Suprapubic skin (tissue), 4 donors: ENCODE data around the gene GLUL. TPM values are rescaled to one million over a fixed set of nuclear protein-coding genes. Genes with fewer than 3 reads are reported as not detected.
A peak's percentile ranks its signal among the peaks of the same experiment; 100 is the strongest.
"Not testable (repeated sequence)": the region's sequence is repeated elsewhere in the genome, so short reads cannot be mapped to it uniquely, and the experiment has no call there.

ENCODE experiments used
- DNase-seq, 2 donors: peaks; one replicate each; pipeline ENCODE4 v3.0.0-alpha.2; 2019; ENCODE audit warnings: low spot score in 2 of 2
- H3K27ac ChIP-seq: fragments of 200-600 bp; sonication (generic); one replicate; pipeline ENCODE4 v1.5.1; 2019
- H3K27me3 ChIP-seq: fragments of 200-600 bp; sonication (generic); one replicate; pipeline ENCODE4 v1.5.1; 2019
- H3K36me3 ChIP-seq: fragments of 200-600 bp; sonication (generic); one replicate; pipeline ENCODE4 v1.5.1; 2019
- H3K4me1 ChIP-seq: fragments of 200-600 bp; sonication (generic); one replicate; pipeline ENCODE4 v1.5.1; 2019
- H3K4me3 ChIP-seq: fragments of 200-600 bp; sonication (generic); one replicate; pipeline ENCODE4 v1.5.1; 2019; ENCODE audit warnings: mild to moderate bottlenecking
- H3K9me3 ChIP-seq: fragments of 200-600 bp; sonication (generic); one replicate; pipeline ENCODE4 v1.5.1; 2019
- EP300 ChIP-seq: sonication (generic); formaldehyde crosslinking; IDR thresholded peaks from one replicate; pipeline ENCODE4 v1.6.1; 2017; ENCODE audit warnings: antibody characterized with exemption
- POLR2A ChIP-seq, 2 donors: fragments of 450-650 bp; IDR thresholded peaks; one replicate each; pipeline ENCODE4 v1.6.1; 2017; ENCODE audit warnings: antibody characterized with exemption in 2 of 2, mild to moderate bottlenecking in 2 of 2, moderate library complexity in 2 of 2
- POLR2AphosphoS5 ChIP-seq, 3 donors: sonication (generic); formaldehyde crosslinking; IDR thresholded peaks; one replicate each; pipeline ENCODE4 v1.6.1; 2017; ENCODE audit warnings: antibody characterized with exemption in 3 of 3
- WGBS: methylation state at CpG from one replicate; pipeline ENCODE4 v1.1.5; 2018; 5-methylcytosine and 5-hydroxymethylcytosine counted together
- total RNA-seq, 4 donors: library from RNA; depleted of rRNA; stranded (reverse); fragments of >200 nt; gene quantifications; one replicate each; pipeline ENCODE4 v1.1.0, GENCODE V29; 2016
- TF ChIP-seq, protein P1 (sequence below), 2 donors: fragments of 200-600 bp in 1 of 2; fragments of 450-650 bp in 1 of 2; sonication (generic) in 1 of 2; IDR thresholded peaks; one replicate each; pipeline ENCODE4 v1.5.1; 2016 to 2019; ENCODE audit warnings: antibody characterized with exemption in 2 of 2, mild to moderate bottlenecking in 1 of 2, moderate library complexity in 1 of 2

The GLUL gene
- total RNA-seq, 4 donors from 2014 or later, result 1,347 to 1,926 (median 1,666) TPM

GRCh38 chr1:182338806-182339370, 52.7 kb downstream of the GLUL start:
- peaks cover 16% of the 10 kb centered on the region for H3K4me1 ChIP-seq
- H3K27ac ChIP-seq, result peak overlapping the region; percentile 29
- 95% methylated on average over 13 of the region's 13 CpGs for WGBS
- no peak for TF ChIP-seq EP300
- TF ChIP-seq POLR2AphosphoS5 (IDR thresholded peaks at IDR 0.05), result no peak
- TF ChIP-seq POLR2A (IDR thresholded peaks at IDR 0.05), result no peak
- TF ChIP-seq, protein P1, sequence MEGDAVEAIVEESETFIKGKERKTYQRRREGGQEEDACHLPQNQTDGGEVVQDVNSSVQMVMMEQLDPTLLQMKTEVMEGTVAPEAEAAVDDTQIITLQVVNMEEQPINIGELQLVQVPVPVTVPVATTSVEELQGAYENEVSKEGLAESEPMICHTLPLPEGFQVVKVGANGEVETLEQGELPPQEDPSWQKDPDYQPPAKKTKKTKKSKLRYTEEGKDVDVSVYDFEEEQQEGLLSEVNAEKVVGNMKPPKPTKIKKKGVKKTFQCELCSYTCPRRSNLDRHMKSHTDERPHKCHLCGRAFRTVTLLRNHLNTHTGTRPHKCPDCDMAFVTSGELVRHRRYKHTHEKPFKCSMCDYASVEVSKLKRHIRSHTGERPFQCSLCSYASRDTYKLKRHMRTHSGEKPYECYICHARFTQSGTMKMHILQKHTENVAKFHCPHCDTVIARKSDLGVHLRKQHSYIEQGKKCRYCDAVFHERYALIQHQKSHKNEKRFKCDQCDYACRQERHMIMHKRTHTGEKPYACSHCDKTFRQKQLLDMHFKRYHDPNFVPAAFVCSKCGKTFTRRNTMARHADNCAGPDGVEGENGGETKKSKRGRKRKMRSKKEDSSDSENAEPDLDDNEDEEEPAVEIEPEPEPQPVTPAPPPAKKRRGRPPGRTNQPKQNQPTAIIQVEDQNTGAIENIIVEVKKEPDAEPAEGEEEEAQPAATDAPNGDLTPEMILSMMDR (IDR thresholded peaks at IDR 0.05), result no peak
- H3K36me3 ChIP-seq, result no peaks in the 10 kb centered on the region
- no peak for DNase-seq
- H3K9me3 ChIP-seq, result no peaks in the 10 kb centered on the region
- no peaks in the 10 kb centered on the region for H3K27me3 ChIP-seq
- no peak overlapping the region for H3K4me3 ChIP-seq

DNA sequence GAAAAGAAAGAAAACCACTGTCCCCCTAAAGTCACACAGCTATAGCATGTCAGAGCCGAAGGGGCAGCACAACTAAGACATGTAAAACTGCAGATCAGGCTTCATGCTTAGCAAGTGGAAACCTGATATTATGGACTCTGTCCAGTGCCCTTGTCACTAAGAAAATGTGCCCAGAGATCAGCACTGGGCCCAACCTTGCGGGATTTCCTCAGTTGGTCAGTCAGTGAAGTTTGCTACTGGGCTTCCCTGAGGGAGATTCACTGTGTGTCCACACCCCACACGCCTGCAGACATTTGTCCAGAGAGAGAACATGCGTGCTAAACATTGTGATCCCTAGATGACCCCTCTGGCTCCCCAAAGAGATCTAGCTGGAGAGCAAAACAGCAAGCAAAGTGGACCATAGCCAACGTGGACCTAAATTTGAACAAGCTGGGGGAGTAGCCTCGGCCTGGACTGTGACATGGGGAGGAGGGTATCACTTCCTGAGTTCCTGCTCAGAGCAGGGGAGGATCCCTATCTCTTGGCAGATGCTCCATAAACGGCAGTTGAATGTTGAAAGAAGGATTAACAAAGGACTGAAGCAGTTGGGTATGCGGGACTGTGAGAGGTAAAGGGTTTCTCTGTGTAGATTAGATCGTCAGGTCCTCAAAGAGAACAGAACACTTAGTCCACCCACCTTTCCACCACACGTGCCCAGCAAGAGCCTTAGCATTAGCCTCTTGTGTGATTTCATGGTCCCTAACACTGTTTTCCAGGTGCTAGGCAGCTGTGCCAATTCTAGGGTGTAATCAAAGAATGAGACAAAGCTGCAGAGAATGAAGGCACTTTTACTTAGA, 53.6 kb downstream of the GLUL start:
- Histone ChIP-seq H3K4me1 (peaks cover 16% of the 10 kb centered on the region), H3K27ac (peak overlapping the region; percentile 29)

GRCh38 chr1:182335771-182336566, 55.6 kb downstream of the GLUL start:
- Histone ChIP-seq H3K36me3 (no peaks in the 10 kb centered on the region), H3K9me3 (no peaks in the 10 kb centered on the region), H3K27me3 (no peaks in the 10 kb centered on the region), H3K4me1 (peaks cover 16% of the 10 kb centered on the region), H3K27ac (no peak overlapping the region), H3K4me3 (no peak overlapping the region)
- DNase-seq, result no peak
- WGBS, result 69% methylated on average over 16 of the region's 16 CpGs
- no peak for TF ChIP-seq EP300
- TF ChIP-seq POLR2AphosphoS5 (IDR thresholded peaks at IDR 0.05), result no peak
- TF ChIP-seq POLR2A (IDR thresholded peaks at IDR 0.05), result no peak
- TF ChIP-seq, protein P1 (IDR thresholded peaks at IDR 0.05), result no peak

More for the DNA sequence above, 53.6 kb downstream of the GLUL start:
- H3K36me3 ChIP-seq, result no peaks in the 10 kb centered on the region
- H3K27me3 ChIP-seq, result no peaks in the 10 kb centered on the region
- TF ChIP-seq POLR2A (IDR thresholded peaks at IDR 0.05) (no peak), POLR2AphosphoS5 (IDR thresholded peaks at IDR 0.05) (no peak), EP300 (no peak)
- TF ChIP-seq, protein P1 (IDR thresholded peaks at IDR 0.05), result no peak
- H3K9me3 ChIP-seq, result no peaks in the 10 kb centered on the region
- no peak overlapping the region for H3K4me3 ChIP-seq
- 45% methylated on average over 9 of the region's 10 CpGs for WGBS
- DNase-seq, result no peak

DNA sequence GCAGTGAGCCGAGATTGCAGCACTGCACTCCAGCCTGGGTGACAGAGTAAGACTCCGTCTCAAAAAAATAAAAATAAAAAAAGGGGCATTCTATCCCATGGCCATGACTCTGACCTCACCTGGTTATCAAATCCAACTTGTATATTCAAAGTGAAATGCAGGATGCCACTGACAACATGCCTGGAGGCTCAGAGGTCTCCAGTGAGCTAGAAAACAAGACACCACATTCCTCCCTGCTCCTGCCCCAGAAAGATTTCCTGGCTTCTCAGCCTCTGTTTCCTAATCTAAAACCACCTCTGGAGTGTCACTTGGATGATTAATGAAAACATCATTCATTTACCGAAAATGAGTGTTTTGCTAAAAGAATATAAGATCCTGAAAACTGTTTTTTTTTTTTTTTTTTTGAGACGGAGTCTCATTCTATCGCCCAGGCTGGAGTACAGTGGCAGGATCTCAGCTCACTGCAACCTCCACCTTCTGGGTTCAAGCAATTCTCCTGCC, 58.5 kb downstream of the GLUL start:
- H3K27ac ChIP-seq, result not testable (repeated sequence)
- 94% methylated on average over 5 of the region's 5 CpGs for WGBS

GRCh38 chr1:182332261-182333060, 59.1 kb downstream of the GLUL start:
- H3K36me3 ChIP-seq, result no peaks in the 10 kb centered on the region
- no peak overlapping the region for H3K4me3 ChIP-seq
- H3K9me3 ChIP-seq, result no peaks in the 10 kb centered on the region
- DNase-seq, result no peak
- 75% methylated on average over 13 of the region's 13 CpGs for whole genome bisulfite sequencing
- H3K4me1 ChIP-seq, result peaks cover 4% of the 10 kb centered on the region
- H3K27me3 ChIP-seq, result no peaks in the 10 kb centered on the region
- TF ChIP-seq, protein P1 (IDR thresholded peaks at IDR 0.05), result no peak
- TF ChIP-seq EP300 (no peak), POLR2AphosphoS5 (IDR thresholded peaks at IDR 0.05) (no peak), POLR2A (IDR thresholded peaks at IDR 0.05) (no peak)
- H3K27ac ChIP-seq, result no peak overlapping the region

More for the DNA sequence above, 58.5 kb downstream of the GLUL start:
- H3K4me1 ChIP-seq, result peaks cover 11% of the 10 kb centered on the region
- not testable (repeated sequence) for H3K27me3 ChIP-seq, H3K4me3 ChIP-seq, H3K9me3 ChIP-seq, DNase-seq, H3K36me3 ChIP-seq
